Measurements from ENCODE around the gene ROS1.
A peak's percentile ranks its signal among the peaks of the same experiment; 100 is the strongest.

ROS1 gene

GRCh38 chr6:117441824-117442264 lies 16.1 kb upstream of the ROS1 start:
- no peak overlapping the region for H3K4me3 ChIP-seq (ENCODE audit: low read depth, low read length)
- TF ChIP-seq CTCF (conservative IDR thresholded peaks at IDR 0.05; ENCODE audit: low read depth, low read length) = no peak
- peak; percentile 83 for DNase-seq (ENCODE audit: low read depth)

- peak; percentile 84 for DNase-seq (ENCODE audit: low read depth)
- no peak for TF ChIP-seq CTCF (conservative IDR thresholded peaks at IDR 0.05; ENCODE audit: low read depth, low read length)
- H3K4me3 ChIP-seq (ENCODE audit: low read depth, low read length) = no peak overlapping the region
These were observed 15.2 kb upstream of the ROS1 start for GRCh38 chr6:117440706-117441525.

- TF ChIP-seq CTCF (conservative IDR thresholded peaks at IDR 0.05; ENCODE audit: low read depth, low read length) = no peak
- DNase-seq (ENCODE audit: low read depth) = no peak
- H3K4me3 ChIP-seq (ENCODE audit: low read depth, low read length) = no peak overlapping the region
These were observed 6.5 kb upstream of the ROS1 start for GRCh38 chr6:117432273-117432672.

GRCh38 chr6:117423754-117424153 lies 2.0 kb downstream of the ROS1 start:
- TF ChIP-seq CTCF (conservative IDR thresholded peaks at IDR 0.05; ENCODE audit: low read depth, low read length) = no peak
- DNase-seq (ENCODE audit: low read depth) = no peak
- no peak overlapping the region for H3K4me3 ChIP-seq (ENCODE audit: low read depth, low read length)

- H3K4me3 ChIP-seq (ENCODE audit: low read depth, low read length) = no peak overlapping the region
- DNase-seq (ENCODE audit: low read depth) = no peak
- no peak for TF ChIP-seq CTCF (conservative IDR thresholded peaks at IDR 0.05; ENCODE audit: low read depth, low read length)
These were observed 7.4 kb downstream of the ROS1 start for GRCh38 chr6:117418320-117418719.

GRCh38 chr6:117417851-117418250 lies 7.9 kb downstream of the ROS1 start:
- DNase-seq (ENCODE audit: low read depth) = no peak
- no peak overlapping the region for H3K4me3 ChIP-seq (ENCODE audit: low read depth, low read length)
- TF ChIP-seq CTCF (conservative IDR thresholded peaks at IDR 0.05; ENCODE audit: low read depth, low read length) = no peak

- H3K4me3 ChIP-seq (ENCODE audit: low read depth, low read length) = no peak overlapping the region
- peak; percentile 43 for DNase-seq (ENCODE audit: low read depth)
- TF ChIP-seq CTCF (conservative IDR thresholded peaks at IDR 0.05; ENCODE audit: low read depth, low read length) = no peak
These were observed 11.0 kb downstream of the ROS1 start for GRCh38 chr6:117414770-117415169.

All from choroid plexus epithelial cell (primary cell).